A673 (cell line): ENCODE results near the gene SFMBT2.

ENCODE experiments used
- EZH2 ChIP-seq: fragments of 200-600 bp; sonication (generic); IDR thresholded peaks from 2 replicates; pipeline ENCODE4 v1.6.1; 2017; ENCODE audit warnings: borderline replicate concordance, low read depth, mild to moderate bottlenecking, mixed read lengths, antibody characterized with exemption, low read length; ENCODE audit not compliant: poor library complexity, severe bottlenecking
- TF ChIP-seq, protein P1 (sequence below): fragments of 300-800, 200-600 bp; sonication (generic); conservative IDR thresholded peaks from 2 replicates; pipeline ENCODE4 v1.5.1; 2017; ENCODE audit warnings: low read depth, mild to moderate bottlenecking, antibody characterized with exemption, low read length, moderate library complexity, mixed read lengths

DNA sequence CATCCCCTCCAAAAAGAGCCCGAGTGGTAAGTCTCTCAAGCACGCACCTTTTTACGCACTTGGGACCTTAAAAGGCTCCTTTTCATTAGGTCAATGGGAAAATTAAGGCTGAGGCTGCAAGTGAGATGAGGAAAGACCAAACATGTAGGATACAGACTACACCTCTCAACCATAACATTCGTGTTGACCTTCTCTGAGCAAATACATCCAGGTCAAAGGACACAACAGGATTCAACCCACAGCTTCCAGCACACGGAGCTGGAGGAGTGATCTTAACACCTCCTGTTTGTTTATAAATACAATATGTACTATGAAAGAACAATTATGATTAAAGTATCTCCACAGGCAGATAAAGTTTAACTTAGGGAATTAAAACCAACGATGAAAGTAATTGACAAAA, 9.7 kb downstream of the SFMBT2 start:
- TF ChIP-seq, protein P1, sequence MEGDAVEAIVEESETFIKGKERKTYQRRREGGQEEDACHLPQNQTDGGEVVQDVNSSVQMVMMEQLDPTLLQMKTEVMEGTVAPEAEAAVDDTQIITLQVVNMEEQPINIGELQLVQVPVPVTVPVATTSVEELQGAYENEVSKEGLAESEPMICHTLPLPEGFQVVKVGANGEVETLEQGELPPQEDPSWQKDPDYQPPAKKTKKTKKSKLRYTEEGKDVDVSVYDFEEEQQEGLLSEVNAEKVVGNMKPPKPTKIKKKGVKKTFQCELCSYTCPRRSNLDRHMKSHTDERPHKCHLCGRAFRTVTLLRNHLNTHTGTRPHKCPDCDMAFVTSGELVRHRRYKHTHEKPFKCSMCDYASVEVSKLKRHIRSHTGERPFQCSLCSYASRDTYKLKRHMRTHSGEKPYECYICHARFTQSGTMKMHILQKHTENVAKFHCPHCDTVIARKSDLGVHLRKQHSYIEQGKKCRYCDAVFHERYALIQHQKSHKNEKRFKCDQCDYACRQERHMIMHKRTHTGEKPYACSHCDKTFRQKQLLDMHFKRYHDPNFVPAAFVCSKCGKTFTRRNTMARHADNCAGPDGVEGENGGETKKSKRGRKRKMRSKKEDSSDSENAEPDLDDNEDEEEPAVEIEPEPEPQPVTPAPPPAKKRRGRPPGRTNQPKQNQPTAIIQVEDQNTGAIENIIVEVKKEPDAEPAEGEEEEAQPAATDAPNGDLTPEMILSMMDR = no peak
- no peak for TF ChIP-seq EZH2
